GM10266 (cell line): ENCODE data around the gene PJA1.

Source experiments
- DNase-seq: peaks from one replicate; pipeline ENCODE4 v3.0.0; 2012; ENCODE audit errors: extremely low spot score
- CTCF ChIP-seq: IDR thresholded peaks from 2 replicates; pipeline ENCODE4 v1.5.1; 2012; ENCODE audit warnings: mild to moderate bottlenecking, low read depth; ENCODE audit not compliant: control insufficient read depth, insufficient read depth; ENCODE audit errors: missing control alignments

PJA1 gene

DNA sequence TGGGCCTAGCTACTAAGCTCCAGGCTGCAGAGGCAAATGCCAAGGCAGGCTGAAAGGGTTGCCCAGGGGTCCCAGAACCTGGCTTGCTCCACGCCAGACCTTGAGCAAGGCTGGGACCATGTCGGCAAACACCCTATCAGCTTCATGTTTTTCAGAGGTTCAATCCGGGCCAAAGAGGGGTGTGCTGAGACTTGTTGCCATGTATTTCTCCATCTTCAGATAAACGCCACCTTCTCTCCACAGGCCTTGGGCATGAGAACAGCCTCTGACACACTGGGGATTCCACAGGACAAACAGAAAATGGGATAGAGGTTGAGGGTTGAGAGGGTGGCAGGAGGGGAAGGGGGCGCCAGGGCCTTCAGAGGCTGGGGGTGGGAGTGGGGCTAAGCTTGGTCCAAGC, 8.6 kb downstream of the PJA1 start:
- no peak for TF ChIP-seq CTCF
- no peak for DNase-seq

GRCh38 chrX:69155786-69156520, 9.3 kb downstream of the PJA1 start:
- no peak for TF ChIP-seq CTCF
- no peak for DNase-seq

- no peak for TF ChIP-seq CTCF
- no peak for DNase-seq
These were observed 11.2 kb downstream of the PJA1 start for GRCh38 chrX:69154051-69154450.

GRCh38 chrX:69153060-69153730, 12.1 kb downstream of the PJA1 start:
- no peak for DNase-seq
- TF ChIP-seq CTCF = no peak

- TF ChIP-seq CTCF = no peak
- DNase-seq = no peak
These were observed 12.8 kb downstream of the PJA1 start for GRCh38 chrX:69152417-69152841.

GRCh38 chrX:69151866-69152284, 13.4 kb downstream of the PJA1 start:
- DNase-seq = no peak
- no peak for TF ChIP-seq CTCF

DNA sequence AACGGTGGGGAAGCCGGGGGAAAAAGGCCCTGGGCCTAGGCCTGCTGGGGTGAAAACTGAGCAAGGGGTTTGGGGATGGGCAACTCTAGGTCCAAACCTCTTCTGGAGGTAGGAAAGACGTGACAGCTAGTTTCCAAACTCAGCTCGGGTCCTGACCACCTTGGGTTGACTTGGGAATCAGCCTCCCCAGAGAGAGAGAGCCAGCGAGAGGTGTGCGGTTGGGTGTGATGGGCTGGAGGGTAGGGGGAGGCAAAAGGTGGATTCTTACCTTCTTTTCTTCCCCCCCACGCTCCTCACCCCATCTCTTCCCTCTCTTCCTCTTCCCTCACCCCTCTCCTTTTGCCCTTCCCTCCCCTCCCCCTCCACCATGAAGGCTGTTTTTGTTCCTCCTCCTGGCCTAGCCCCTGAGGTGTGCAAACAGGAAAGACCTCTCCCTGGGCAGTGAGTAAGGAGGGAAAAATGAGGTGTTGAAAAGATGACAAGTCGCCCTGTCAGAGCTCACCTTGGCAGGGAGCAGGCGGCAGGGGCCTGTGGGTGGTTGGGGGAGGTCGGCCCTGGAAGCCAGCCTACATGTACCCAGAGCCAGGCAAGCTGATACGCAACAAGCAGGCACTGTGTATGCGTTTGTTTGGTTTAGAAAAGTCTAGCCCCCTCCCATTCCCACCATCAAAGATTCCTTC, 14.8 kb downstream of the PJA1 start:
- no peak for DNase-seq
- no peak for TF ChIP-seq CTCF
